Gastroesophageal sphincter (tissue), 3 donors: ENCODE results near the gene UTP11.
A peak's percentile ranks its signal among the peaks of the same experiment; 100 is the strongest.

Experiments
- POLR2AphosphoS5 ChIP-seq: sonication (generic); formaldehyde crosslinking; IDR thresholded peaks from one replicate; pipeline ENCODE4 v1.6.1; 2017; ENCODE audit warnings: antibody characterized with exemption
- TF ChIP-seq, protein P1 (sequence below), 4 experiments: fragments of 200-600 bp in 2 of 4; fragments of 450-650 bp in 2 of 4; sonication (generic) in 1 of 4; IDR thresholded peaks; one replicate each; pipeline ENCODE4 v1.5.1; 2017 to 2019; ENCODE audit warnings: antibody characterized with exemption in 4 of 4, mild to moderate bottlenecking in 2 of 4, moderate library complexity in 2 of 4

DNA sequence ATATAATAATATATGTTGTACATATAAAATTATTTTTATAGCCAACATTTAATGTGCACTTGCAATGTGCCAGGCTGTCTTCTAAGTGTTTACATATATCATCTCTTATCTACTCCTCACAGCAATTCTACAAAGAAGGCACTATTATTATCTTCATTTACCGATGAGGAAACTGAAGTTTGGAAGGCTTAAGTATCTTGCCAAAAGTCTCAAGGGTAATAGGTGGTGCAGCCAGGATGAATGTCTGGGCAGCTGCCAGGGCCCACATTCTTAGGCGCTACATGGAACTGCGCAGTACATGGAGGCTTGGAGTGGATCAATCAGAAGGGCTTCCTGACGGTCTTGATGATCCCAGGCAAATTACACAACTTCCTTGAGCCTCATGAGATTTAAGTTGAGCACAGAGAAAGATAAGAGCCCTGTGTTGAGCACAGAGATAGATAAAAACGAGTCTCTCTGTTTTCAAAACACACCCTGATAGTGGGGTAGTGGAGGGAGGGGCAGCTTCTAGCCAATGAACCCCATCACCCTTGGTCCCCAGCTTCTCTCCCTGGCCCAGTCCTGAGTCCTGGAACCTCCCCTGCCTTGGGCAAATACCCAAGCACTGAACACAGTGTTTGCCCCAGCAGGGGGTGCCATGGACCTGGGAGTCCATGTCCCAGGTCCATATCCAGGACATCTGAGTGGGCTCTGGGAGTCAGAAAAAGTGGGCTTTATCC, 24.8 kb downstream of the UTP11 start:
- TF ChIP-seq POLR2AphosphoS5, result no peak
- TF ChIP-seq, protein P1, sequence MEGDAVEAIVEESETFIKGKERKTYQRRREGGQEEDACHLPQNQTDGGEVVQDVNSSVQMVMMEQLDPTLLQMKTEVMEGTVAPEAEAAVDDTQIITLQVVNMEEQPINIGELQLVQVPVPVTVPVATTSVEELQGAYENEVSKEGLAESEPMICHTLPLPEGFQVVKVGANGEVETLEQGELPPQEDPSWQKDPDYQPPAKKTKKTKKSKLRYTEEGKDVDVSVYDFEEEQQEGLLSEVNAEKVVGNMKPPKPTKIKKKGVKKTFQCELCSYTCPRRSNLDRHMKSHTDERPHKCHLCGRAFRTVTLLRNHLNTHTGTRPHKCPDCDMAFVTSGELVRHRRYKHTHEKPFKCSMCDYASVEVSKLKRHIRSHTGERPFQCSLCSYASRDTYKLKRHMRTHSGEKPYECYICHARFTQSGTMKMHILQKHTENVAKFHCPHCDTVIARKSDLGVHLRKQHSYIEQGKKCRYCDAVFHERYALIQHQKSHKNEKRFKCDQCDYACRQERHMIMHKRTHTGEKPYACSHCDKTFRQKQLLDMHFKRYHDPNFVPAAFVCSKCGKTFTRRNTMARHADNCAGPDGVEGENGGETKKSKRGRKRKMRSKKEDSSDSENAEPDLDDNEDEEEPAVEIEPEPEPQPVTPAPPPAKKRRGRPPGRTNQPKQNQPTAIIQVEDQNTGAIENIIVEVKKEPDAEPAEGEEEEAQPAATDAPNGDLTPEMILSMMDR (IDR thresholded peaks at IDR 0.05), result peak in 1 of 4 experiments; percentile 11
